Hippocampal formation (tissue), 2 donors: ENCODE results near the gene WNT11.

ENCODE experiments used
- DNase-seq, 2 donors: peaks; one replicate each; lab custom pipeline; 2025; lab: John Stamatoyannopoulos, UW

WNT11 gene

DNA sequence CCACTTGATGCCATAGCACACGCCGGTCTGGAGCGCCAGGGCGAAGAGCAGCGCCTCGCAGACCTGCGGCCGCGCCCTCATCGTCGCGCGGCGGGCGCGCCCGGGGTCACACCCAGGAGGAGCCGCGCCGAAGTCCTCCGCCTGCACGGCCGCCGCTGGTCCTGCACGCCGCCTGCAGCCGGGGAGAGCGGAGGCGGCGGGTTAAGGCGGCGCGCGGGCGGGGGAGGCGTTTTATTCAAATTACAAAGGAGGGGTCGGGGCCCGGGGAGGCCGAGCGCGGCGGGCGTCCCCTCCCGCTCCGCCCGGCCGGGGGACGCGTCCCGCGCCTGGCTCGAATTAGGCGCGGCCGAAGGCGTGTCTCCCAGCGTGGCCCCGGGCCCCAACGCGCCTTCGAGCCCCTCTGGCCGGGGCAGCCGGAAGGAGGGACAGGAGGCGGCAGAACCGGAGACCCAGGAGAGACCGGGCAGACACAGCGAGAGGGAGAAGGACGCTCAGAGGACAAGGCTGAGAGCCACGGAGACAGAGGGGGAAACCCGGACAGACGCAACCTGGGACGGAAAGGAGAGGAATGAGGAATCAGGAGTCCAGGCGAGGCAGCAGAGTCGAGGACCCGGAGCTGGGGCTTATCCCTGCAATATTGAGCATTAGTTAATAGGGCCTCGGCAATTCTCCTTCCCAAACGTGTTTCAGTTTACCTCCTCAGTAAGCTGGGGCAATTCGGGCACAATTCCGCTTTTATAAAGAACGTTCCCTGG lies at the start of gene WNT11:
Gene WNT11, minus strand, starts transcription at position 176 of the 755 bp plus-strand sequence. Its CDS starts 95 bp downstream, at position 81.
- DNase-seq, result no peak

GRCh38 chr11:76253416-76253815 lies 47.1 kb upstream of the WNT11 start:
- DNase-seq, result no peak

DNA sequence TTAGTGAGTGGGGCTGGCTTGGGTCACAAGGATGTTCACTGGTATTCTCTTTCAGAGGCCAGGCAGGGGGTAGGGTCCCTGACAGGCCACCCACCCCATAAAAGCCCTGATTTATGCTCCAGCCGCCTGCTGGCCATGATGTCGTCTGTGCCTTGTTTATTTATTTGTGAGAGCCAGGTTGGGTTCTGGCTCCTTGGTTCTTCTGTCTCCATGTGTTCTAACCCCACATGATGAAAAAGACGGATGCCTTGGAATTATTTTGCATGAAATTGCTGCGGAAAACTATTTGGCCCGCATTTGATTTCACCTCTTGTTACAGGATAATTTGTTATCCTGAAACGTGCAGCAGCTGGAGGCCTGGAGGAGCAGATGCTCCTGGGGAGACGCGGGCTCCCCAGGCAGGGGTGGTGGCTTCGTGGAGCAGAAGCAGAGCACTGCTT lies 46.3 kb upstream of the WNT11 start:
- no peak for DNase-seq

DNA sequence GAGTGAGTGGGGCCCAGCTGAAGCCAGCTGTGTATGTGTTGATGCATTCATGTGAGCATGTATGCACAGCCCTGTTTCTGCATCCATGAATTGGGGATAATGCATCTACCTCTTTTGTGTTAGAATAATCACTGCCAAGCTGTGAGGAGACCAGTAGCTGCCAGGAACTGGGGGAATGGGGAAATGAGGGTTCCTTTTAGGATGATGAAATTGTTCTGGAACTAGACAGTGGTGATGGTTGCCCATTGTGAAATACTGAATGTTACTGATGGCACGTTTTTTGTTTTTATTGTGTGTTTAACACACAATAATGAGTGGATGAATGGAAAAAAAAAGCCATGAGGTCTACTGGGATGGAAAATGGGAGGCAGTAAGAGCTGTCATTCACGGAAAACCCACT lies 45.3 kb upstream of the WNT11 start:
- DNase-seq, result no peak

GRCh38 chr11:76251226-76251575 lies 44.9 kb upstream of the WNT11 start:
- DNase-seq, result no peak

DNA sequence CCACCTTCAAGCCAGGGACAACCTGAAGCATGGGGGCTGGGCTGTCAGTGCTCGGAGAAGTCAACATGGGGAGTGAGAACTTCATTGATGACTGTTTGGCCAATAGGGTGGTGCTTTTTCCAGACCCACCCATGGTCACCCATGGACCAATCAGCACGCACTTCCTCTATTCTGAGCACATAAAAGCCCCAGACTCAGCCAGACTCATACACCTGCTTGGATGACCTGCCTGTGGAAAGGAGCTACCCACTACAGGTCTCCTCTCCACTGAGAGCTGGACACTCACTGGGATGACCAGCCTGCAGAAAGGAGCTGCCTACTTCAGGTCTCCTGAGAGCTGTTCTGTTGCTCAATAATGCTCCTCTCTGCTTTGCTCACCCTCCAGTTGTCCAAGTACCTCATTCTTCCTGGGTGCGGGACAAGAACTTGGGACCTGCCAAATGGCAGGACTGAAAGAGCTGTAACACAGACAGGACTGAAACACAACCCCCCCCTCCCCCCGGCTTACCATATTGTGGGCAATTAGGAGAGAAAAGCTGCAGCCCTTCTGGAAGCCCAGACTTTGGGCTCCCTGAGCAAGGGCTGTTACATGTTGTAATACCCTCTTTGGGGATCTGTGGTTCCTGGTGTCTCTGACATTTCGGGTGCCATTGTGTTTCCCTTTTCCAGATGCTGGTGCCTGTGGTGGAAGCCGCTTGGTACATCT lies 44.4 kb upstream of the WNT11 start:
- no peak for DNase-seq

DNA sequence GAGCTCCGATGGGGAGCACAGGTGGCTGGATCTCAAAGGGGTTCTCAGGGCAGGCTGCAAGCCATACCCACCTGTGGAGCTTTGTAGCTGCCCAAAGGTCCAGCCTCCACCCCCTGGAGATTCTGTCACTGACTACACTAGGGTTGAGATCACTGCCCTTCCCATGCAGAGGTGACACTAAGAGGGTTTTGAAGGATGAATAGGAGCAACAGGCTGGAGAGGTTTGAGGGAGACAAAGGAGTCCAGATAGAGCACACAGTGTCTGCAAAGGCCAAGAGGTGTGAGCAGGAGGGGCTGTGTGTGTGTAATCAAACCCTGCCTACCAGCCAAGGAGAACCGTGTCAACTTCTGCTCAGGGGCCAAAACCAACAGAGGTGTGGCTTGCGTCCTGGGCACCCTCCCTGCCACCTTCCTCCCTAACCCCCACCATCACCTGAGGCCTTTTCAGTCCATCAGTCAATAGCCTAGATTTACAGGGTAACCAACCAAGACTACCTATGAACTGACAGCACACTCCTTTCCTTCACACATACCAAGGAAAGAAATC lies 43.0 kb upstream of the WNT11 start:
- DNase-seq, result no peak

GRCh38 chr11:76248210-76248609 lies 41.9 kb upstream of the WNT11 start:
- DNase-seq, result no peak

DNA sequence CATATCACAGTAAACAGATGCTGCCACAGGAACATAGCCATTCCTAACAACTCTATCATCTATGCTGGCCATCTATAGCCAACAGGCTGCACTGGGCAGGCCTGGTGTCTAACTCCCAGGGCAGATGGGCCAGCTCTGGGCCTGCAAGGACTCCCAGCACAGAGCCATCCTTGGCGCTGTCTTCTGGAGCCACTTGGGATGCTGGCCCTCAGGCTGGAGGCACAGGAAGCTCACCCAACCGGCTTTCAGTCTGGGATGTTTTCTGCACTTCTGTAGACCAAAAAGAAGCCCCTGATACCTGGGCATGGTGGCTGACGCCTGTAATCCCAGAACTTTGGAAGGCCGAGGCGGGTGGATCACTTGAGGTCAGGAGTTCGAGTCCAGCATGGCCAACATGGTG lies 40.8 kb upstream of the WNT11 start:
- no peak for DNase-seq

DNA sequence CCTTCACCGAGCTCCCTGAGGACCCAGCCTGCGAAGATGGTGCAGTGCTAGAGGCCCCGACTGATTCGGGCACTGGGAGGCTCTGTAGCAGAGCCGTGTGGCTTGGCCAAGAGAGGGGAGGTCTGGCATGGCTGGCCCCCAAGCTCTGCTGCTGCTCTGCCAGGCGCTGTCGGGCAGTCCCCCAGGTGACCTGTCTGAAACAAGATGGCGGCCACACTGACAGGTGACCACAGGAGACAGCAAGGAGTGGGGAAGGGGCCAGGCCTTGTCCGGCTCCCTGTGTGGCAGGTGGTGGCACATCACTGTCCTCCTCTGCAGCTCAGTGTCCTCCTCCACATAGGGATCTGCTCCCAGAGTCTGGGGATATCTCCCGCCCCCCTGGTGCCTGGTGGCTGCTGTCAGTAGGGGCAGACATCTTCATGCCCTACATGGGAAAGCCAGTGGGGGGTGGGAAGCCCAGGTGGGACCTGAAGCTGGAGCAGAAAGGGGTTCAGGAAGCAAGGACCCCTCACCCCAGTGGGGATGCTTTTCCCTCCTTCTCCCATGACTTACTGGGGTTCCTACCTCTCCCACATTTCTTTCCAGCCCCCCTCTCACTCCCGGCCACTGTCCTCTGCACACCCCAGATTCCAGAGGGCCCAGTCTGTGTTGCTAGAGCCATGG lies 40.1 kb upstream of the WNT11 start:
- no peak for DNase-seq

DNA sequence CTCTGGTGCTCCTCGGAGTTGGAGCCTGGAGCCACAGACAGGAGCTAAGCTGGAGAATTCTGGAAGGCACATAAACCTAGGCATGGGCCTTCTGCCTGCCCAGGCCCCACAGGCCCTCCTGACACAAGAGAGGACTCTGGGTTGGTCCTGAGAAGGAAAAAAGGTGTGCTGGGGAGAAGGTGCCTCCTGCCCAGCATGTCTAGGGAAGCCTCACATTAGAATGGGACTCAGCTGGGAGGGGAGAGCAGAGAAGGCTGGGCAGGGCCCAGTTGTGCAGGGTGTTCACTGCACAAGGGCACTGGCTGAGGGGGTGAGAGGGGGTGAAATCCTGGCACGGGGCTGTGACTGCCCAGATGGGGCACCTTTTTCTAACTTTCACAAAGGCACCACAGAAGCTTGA lies 39.4 kb upstream of the WNT11 start:
- no peak for DNase-seq

DNA sequence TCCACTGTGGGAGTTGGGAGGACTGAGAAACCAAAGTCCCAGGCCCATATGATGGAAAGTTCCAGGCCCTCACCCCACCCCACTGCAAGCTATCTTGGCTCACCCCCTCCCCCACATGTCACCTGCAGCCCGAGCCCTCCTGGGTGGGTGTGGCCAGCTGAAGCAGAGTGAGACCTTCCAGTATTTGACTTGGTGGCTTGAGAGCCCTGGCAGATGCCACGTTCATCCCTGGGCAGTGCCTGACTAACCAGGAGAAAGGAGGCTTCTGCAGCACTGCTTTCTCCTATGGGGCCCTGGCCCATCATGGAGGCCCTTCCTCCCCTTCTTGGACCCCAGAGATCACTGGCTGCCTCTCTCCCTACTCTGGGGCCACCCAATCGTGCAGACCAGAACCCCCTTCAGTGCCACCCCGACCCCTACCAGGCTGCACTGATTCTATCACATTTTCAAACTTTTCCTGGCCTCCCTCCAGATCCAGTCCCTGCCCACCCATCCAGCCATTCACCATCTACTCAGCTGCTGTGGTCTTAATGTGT lies 38.1 kb upstream of the WNT11 start:
- no peak for DNase-seq

GRCh38 chr11:76243957-76244285 lies 37.6 kb upstream of the WNT11 start:
- no peak for DNase-seq

- DNase-seq, result no peak
These were observed 37.1 kb upstream of the WNT11 start for GRCh38 chr11:76243193-76243956.

DNA sequence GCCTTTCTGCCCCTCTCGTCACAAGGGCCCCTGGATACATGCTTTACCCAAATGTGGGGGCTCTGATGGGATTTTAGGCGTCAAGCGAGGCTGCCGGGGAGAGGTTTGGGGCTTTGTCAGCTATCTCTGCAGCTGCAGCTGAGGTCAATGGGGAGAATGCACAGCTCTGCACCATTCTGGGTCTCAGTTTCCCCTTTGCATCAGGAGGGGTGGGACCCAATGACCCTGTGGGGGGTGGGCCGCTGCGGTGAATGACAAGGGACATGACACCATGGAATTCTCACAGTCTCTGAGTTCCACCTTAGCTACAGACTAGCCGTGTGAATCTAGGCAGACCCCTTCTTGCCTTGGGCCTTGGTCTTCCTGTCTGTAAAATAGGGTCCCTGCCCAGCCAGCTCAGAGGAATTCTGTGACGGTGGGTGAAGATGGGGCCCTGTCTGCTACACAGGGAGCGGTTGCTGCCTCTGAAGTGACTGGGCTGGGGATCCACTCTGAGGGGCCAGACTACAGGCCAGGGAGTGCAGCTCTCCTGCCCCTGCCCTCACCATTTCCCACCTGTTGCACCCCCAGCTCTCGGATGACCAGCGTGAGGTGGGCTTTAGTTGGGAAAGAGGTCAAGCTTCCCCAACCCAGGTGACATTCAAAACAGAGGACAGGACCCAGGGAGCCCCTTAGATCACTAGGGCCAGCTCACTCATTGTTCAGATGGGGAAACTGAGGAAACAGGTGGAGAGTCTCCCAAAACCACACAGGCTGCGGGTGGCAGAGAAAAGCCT lies 35.9 kb upstream of the WNT11 start:
- DNase-seq, result no peak

- DNase-seq, result no peak
These were observed 35.1 kb upstream of the WNT11 start for GRCh38 chr11:76241243-76242000.

- no peak for DNase-seq
These were observed 34.4 kb upstream of the WNT11 start for GRCh38 chr11:76240666-76241065.

GRCh38 chr11:76240161-76240540 lies 33.8 kb upstream of the WNT11 start:
- DNase-seq, result no peak

GRCh38 chr11:76239483-76240160 lies 33.3 kb upstream of the WNT11 start:
- no peak for DNase-seq

DNA sequence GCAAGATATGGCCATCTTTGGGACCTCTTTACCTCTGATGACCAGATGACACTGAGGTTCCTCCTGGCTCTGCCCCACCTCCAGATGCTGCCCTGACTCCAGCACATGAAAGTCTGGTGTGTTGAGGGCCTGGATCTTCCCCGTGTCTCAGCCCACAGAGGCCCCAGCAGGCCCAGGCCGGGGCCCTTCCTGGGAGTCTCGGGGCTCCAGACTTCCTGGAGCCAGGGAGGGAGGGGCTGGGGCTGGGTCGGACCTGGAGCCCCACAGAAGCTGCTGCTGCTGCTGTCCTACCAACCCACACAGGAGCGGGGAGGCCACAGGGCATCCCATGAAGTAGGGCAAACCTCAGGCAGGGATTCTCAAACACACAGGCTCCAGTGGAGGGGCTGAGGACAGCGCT lies 32.2 kb upstream of the WNT11 start:
- DNase-seq, result no peak
